HepG2 (cell line): ENCODE results near the gene CFAP70. TPM values are rescaled to one million over a fixed set of nuclear protein-coding genes. Genes with fewer than 3 reads are reported as not detected.

Source experiments
- DMAP1 ChIP-seq: IDR thresholded peaks from 2 replicates; pipeline ENCODE4 v1.6.1; 2016
- E2F5 ChIP-seq: sonication (generic); formaldehyde crosslinking; conservative IDR thresholded peaks from 2 replicates; pipeline ENCODE4 v1.4.0; 2020; ENCODE audit warnings: missing genetic modification reagents
- EP300 ChIP-seq, 3 experiments: sonication (generic) in 1 of 3; formaldehyde crosslinking in 1 of 3; IDR thresholded peaks; 2 replicates each; pipeline versions ENCODE4 v1.5.1 to v1.6.1; 2011 to 2020; ENCODE audit warnings: low read depth in 2 of 3, low read length in 2 of 3, borderline replicate concordance in 1 of 3, improper control_type of control experiment in 1 of 3, mild to moderate bottlenecking in 1 of 3, missing genetic modification reagents in 1 of 3, moderate library complexity in 1 of 3
- HES4 ChIP-seq: sonication (generic); formaldehyde crosslinking; IDR thresholded peaks from 2 replicates; pipeline ENCODE4 v1.9.0; 2021; ENCODE audit warnings: mild to moderate bottlenecking, missing genetic modification reagents, borderline replicate concordance
- HMGXB4 ChIP-seq, 2 experiments: sonication (generic) in 1 of 2; formaldehyde crosslinking in 1 of 2; IDR thresholded peaks; 2 replicates each; pipeline versions ENCODE4 v1.4.0 to v1.6.1; 2018 to 2020; ENCODE audit warnings: missing genetic modification reagents in 2 of 2, borderline replicate concordance in 1 of 2, low read depth in 1 of 2, mild to moderate bottlenecking in 1 of 2, missing biosample characterization in 1 of 2
- KDM2A ChIP-seq: sonication (generic); formaldehyde crosslinking; IDR thresholded peaks from 2 replicates; pipeline ENCODE4 v1.4.0; 2020; ENCODE audit warnings: low read depth, missing genetic modification reagents, borderline replicate concordance
- MIER2 ChIP-seq: IDR thresholded peaks from 2 replicates; pipeline ENCODE4 v1.6.1; 2016; ENCODE audit warnings: missing biosample characterization, missing genetic modification reagents
- MLLT10 ChIP-seq: sonication (generic); formaldehyde crosslinking; IDR thresholded peaks from 2 replicates; pipeline ENCODE4 v1.4.0; 2020; ENCODE audit warnings: missing genetic modification reagents
- NAIF1 ChIP-seq: sonication (generic); formaldehyde crosslinking; IDR thresholded peaks from 2 replicates; pipeline ENCODE4 v1.5.0; 2020; ENCODE audit warnings: mild to moderate bottlenecking, missing genetic modification reagents, borderline replicate concordance
- SOX13 ChIP-seq, 3 experiments: fragments of 450-650 bp in 1 of 3; sonication (generic) in 1 of 3; formaldehyde crosslinking in 1 of 3; IDR thresholded peaks in 2 of 3; conservative IDR thresholded peaks in 1 of 3; 2 replicates each; pipeline versions ENCODE4 v1.5.0 to v1.6.1; 2016 to 2020; ENCODE audit warnings: antibody characterized with exemption in 1 of 3, mild to moderate bottlenecking in 1 of 3, missing compliant biosample characterization in 1 of 3, missing genetic modification reagents in 1 of 3, moderate library complexity in 1 of 3
- SP1 ChIP-seq, 2 experiments: fragments of 450-650 bp in 1 of 2; sonication (generic) in 1 of 2; formaldehyde crosslinking in 1 of 2; IDR thresholded peaks; 2 replicates each; pipeline versions ENCODE4 v1.4.0 to v1.6.1; 2016 to 2020; ENCODE audit warnings: missing genetic modification reagents in 1 of 2
- ZBTB1 ChIP-seq: sonication (generic); formaldehyde crosslinking; IDR thresholded peaks from 2 replicates; pipeline ENCODE4 v1.4.0; 2020; ENCODE audit warnings: missing genetic modification reagents, borderline replicate concordance
- ZBTB8A ChIP-seq: sonication (generic); formaldehyde crosslinking; IDR thresholded peaks from 2 replicates; pipeline ENCODE4 v1.4.0; 2020; ENCODE audit warnings: mild to moderate bottlenecking, low read depth, missing genetic modification reagents, borderline replicate concordance
- ZKSCAN5 ChIP-seq: sonication (generic); formaldehyde crosslinking; IDR thresholded peaks from 2 replicates; pipeline ENCODE4 v1.5.1; 2020; ENCODE audit warnings: mild to moderate bottlenecking, missing genetic modification reagents
- ZNF558 ChIP-seq: sonication (generic); formaldehyde crosslinking; IDR thresholded peaks from 2 replicates; pipeline ENCODE4 v1.9.0; 2022; ENCODE audit warnings: mild to moderate bottlenecking, missing genetic modification reagents, borderline replicate concordance
- ZNF616 ChIP-seq: sonication (generic); formaldehyde crosslinking; IDR thresholded peaks from 2 replicates; pipeline ENCODE4 v1.5.0; 2020; ENCODE audit warnings: low read depth, mild to moderate bottlenecking, missing genetic modification reagents
- ZNF83 ChIP-seq: sonication (generic); formaldehyde crosslinking; IDR thresholded peaks from 2 replicates; pipeline ENCODE4 v1.4.0; 2020; ENCODE audit warnings: missing genetic modification reagents, mild to moderate bottlenecking, borderline replicate concordance
- polyA plus RNA-seq, 8 experiments: library from polyadenylated mRNA; depleted of rRNA in 3 of 8; stranded (reverse) in 7 of 8; unstranded in 1 of 8; fragments of >200 nt; fragmentation: Illumina TruSeq in 4 of 8; extraction: Trizol in 4 of 8; gene quantifications; 2 replicates each; pipeline versions ENCODE4 v1.2.1 to v1.2.3, GENCODE V29; 2011 to 2016; ENCODE audit warnings: low read depth in 4 of 8, missing spikeins in 1 of 8, mixed read lengths in 1 of 8; ENCODE audit not compliant: insufficient read depth in 1 of 8
- total RNA-seq, 5 experiments: library from RNA; depleted of rRNA; stranded (reverse); fragments of >200 nt; fragmentation: Illumina TruSeq; extraction: Trizol; gene quantifications; 2 replicates each; pipeline ENCODE4 v1.2.3, GENCODE V29; 2016; ENCODE audit warnings: low read depth in 1 of 5
- TF ChIP-seq, protein P1 (sequence below): sonication (generic); formaldehyde crosslinking; IDR thresholded peaks from 2 replicates; pipeline ENCODE4 v1.4.0; 2020; ENCODE audit warnings: missing genetic modification reagents
- TF ChIP-seq, protein P2 (sequence below): sonication (generic); formaldehyde crosslinking; IDR thresholded peaks from 2 replicates; pipeline ENCODE4 v1.4.0; 2020; ENCODE audit warnings: missing genetic modification reagents
- TF ChIP-seq, protein P3 (sequence below): sonication (generic); formaldehyde crosslinking; IDR thresholded peaks from 2 replicates; pipeline ENCODE4 v1.5.0; 2020; ENCODE audit warnings: missing genetic modification reagents, mild to moderate bottlenecking, borderline replicate concordance

The CFAP70 gene
- total and polyA plus RNA-seq, 2 of the 13 experiments (the other 11 are each of a cell fraction or from before 2014, with no cell fraction given): 0.27 to 0.38 TPM

- peak; percentile 82 for TF ChIP-seq E2F5 (CRISPR knock-in tag)
- TF ChIP-seq, protein P1, sequence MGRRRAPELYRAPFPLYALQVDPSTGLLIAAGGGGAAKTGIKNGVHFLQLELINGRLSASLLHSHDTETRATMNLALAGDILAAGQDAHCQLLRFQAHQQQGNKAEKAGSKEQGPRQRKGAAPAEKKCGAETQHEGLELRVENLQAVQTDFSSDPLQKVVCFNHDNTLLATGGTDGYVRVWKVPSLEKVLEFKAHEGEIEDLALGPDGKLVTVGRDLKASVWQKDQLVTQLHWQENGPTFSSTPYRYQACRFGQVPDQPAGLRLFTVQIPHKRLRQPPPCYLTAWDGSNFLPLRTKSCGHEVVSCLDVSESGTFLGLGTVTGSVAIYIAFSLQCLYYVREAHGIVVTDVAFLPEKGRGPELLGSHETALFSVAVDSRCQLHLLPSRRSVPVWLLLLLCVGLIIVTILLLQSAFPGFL: no peak
- TF ChIP-seq ZNF83 (CRISPR knock-in tag): no peak
- TF ChIP-seq ZBTB1: no peak
- peak; percentile 98 for TF ChIP-seq DMAP1 (CRISPR knock-in tag)
- TF ChIP-seq ZNF558 (CRISPR knock-in tag): peak; percentile 90; the same call in 1 of the 2 replicates
- peak; percentile 89 to 90 for TF ChIP-seq HMGXB4 (CRISPR knock-in tag; IDR thresholded peaks at IDR 0.05; ENCODE audit: borderline replicate concordance in 1 of 2, low read depth in 1 of 2)
- no peak for TF ChIP-seq SOX13 (IDR thresholded peaks at IDR 0.05)
- peak in 1 of 2 experiments; percentile 51; a peak in 1 of 4 replicates for TF ChIP-seq SOX13 (CRISPR knock-in tag; conservative IDR thresholded peaks at IDR 0.05 in 1 of 2, IDR thresholded peaks at IDR 0.05 in 1 of 2)
- peak; percentile 76; the same call in 1 of the 2 replicates for TF ChIP-seq HES4 (CRISPR knock-in tag)
- TF ChIP-seq EP300 (IDR thresholded peaks at IDR 0.05; ENCODE audit: low read depth in 2 of 2, low read length in 2 of 2): peak in 1 of 2 experiments; percentile 46; a peak in 2 of 4 replicates
- TF ChIP-seq EP300 (CRISPR knock-in tag; IDR thresholded peaks at IDR 0.05; ENCODE audit: borderline replicate concordance): no peak; the same call in 1 of the 2 replicates
- no peak for TF ChIP-seq MIER2 (CRISPR knock-in tag)
- TF ChIP-seq NAIF1 (CRISPR knock-in tag): peak; percentile 85; the same call in 1 of the 2 replicates
- TF ChIP-seq, protein P2, sequence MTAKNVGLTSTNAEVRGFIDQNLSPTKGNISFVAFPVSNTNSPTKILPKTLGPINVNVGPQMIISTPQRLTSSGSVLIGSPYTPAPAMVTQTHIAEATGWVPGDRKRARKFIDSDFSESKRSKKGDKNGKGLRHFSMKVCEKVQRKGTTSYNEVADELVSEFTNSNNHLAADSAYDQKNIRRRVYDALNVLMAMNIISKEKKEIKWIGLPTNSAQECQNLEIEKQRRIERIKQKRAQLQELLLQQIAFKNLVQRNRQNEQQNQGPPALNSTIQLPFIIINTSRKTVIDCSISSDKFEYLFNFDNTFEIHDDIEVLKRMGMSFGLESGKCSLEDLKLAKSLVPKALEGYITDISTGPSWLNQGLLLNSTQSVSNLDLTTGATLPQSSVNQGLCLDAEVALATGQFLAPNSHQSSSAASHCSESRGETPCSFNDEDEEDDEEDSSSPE (CRISPR knock-in tag): peak; percentile 95
- no peak for TF ChIP-seq ZNF616 (CRISPR knock-in tag)
- TF ChIP-seq ZBTB8A (CRISPR knock-in tag): peak; percentile 61; the same call in 1 of the 2 replicates
- TF ChIP-seq, protein P3, sequence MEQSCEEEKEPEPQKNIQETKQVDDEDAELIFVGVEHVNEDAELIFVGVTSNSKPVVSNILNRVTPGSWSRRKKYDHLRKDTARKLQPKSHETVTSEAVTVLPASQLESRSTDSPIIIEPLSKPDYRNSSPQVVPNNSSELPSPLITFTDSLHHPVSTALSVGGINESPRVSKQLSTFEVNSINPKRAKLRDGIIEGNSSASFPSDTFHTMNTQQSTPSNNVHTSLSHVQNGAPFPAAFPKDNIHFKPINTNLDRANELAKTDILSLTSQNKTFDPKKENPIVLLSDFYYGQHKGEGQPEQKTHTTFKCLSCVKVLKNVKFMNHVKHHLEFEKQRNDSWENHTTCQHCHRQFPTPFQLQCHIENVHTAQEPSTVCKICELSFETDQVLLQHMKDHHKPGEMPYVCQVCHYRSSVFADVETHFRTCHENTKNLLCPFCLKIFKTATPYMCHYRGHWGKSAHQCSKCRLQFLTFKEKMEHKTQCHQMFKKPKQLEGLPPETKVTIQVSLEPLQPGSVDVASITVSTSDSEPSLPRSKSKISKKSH: peak; percentile 92
- TF ChIP-seq SP1 (IDR thresholded peaks at IDR 0.05): no peak
- TF ChIP-seq SP1 (CRISPR knock-in tag; IDR thresholded peaks at IDR 0.05): peak; percentile 93
- TF ChIP-seq ZKSCAN5 (CRISPR knock-in tag): no peak
- peak; percentile 97 for TF ChIP-seq KDM2A (CRISPR knock-in tag)
- no peak for TF ChIP-seq MLLT10 (CRISPR knock-in tag)
Observed at GRCh38 chr10:73252445-73253224, 106.0 kb downstream of the CFAP70 start, which contains the start of gene MRPS16 (continued).
